Gastroesophageal sphincter (tissue), 4 donors: ENCODE results near the gene DOLK. TPM values are rescaled to one million over a fixed set of nuclear protein-coding genes. Genes with fewer than 3 reads are reported as not detected.
"Not testable (repeated sequence)": the region's sequence is repeated elsewhere in the genome, so short reads cannot be mapped to it uniquely, and the experiment has no call there.

Experiments used
- ATAC-seq: fragments of 150-250 bp; one replicate; pipeline ENCODE4 v1.9.1; 2016; ENCODE audit warnings: mild to moderate bottlenecking, moderate library complexity
- H3K27ac ChIP-seq, 4 donors: fragments of 200-600 bp; sonication (generic) in 3 of 4; 1 replicate in 3 of 4; 2 replicates in 1 of 4; pipeline ENCODE4 v1.5.1; 2016 to 2019
- H3K27me3 ChIP-seq: fragments of 200-600 bp; sonication (generic); one replicate; pipeline ENCODE4 v1.5.1; 2019
- H3K36me3 ChIP-seq, 2 donors: fragments of 200-600 bp; sonication (generic); one replicate each; pipeline ENCODE4 v1.5.1; 2019; ENCODE audit warnings: control low read depth in 1 of 2
- H3K4me1 ChIP-seq, 3 donors: fragments of 200-600 bp; sonication (generic); 1 replicate in 2 of 3; 2 replicates in 1 of 3; pipeline ENCODE4 v1.5.1; 2016 to 2019; ENCODE audit warnings: control low read depth in 2 of 3
- H3K4me3 ChIP-seq, 2 donors: fragments of 200-600 bp; sonication (generic); one replicate each; pipeline ENCODE4 v1.5.1; 2019; ENCODE audit warnings: mild to moderate bottlenecking in 1 of 2, moderate library complexity in 1 of 2
- H3K9me3 ChIP-seq, 3 donors: fragments of 200-600 bp; sonication (generic); one replicate each; pipeline ENCODE4 v1.5.1; 2017 to 2019; ENCODE audit warnings: control low read depth in 2 of 3
- CTCF ChIP-seq, 4 experiments: fragments of 200-600 bp in 2 of 4; fragments of 450-650 bp in 2 of 4; sonication (generic) in 1 of 4; IDR thresholded peaks; one replicate each; pipeline ENCODE4 v1.5.1; 2017 to 2019; ENCODE audit warnings: antibody characterized with exemption in 4 of 4, mild to moderate bottlenecking in 2 of 4, moderate library complexity in 2 of 4
- EP300 ChIP-seq: sonication (generic); formaldehyde crosslinking; IDR thresholded peaks from one replicate; pipeline ENCODE4 v1.6.1; 2017; ENCODE audit warnings: antibody characterized with exemption, mild to moderate bottlenecking
- POLR2A ChIP-seq, 2 donors: fragments of 450-650 bp; IDR thresholded peaks; one replicate each; pipeline ENCODE4 v1.6.1; 2017; ENCODE audit warnings: antibody characterized with exemption in 2 of 2, mild to moderate bottlenecking in 2 of 2, moderate library complexity in 1 of 2
- POLR2AphosphoS5 ChIP-seq: sonication (generic); formaldehyde crosslinking; IDR thresholded peaks from one replicate; pipeline ENCODE4 v1.6.1; 2017; ENCODE audit warnings: antibody characterized with exemption
- WGBS, 2 donors: methylation state at CpG; one replicate each; pipeline ENCODE4 v1.1.5; 2018; ENCODE audit warnings: low coverage in 1 of 2; 5-methylcytosine and 5-hydroxymethylcytosine counted together
- total RNA-seq, 4 donors: library from RNA; depleted of rRNA; stranded (reverse); fragments of >200 nt; gene quantifications; one replicate each; pipeline ENCODE4 v1.1.0, GENCODE V29; 2016

The DOLK gene
- total RNA-seq, 4 donors from 2014 or later, result 9.8 to 17.1 (median 13.0) TPM

- TF ChIP-seq CTCF (IDR thresholded peaks at IDR 0.05) (no peak), POLR2AphosphoS5 (no peak), POLR2A (IDR thresholded peaks at IDR 0.05) (no peak), EP300 (no peak)
- peak; percentile 45 for ATAC-seq
- peaks cover 0 to 57% of the 10 kb centered on the region in 2 donors for H3K36me3 ChIP-seq
- H3K4me3 ChIP-seq, result peak overlapping the region; percentile 85 to 93
- 15 to 70% methylated on average over 2 to 8 of the region's 30 CpGs for WGBS, 2 donors
- peak overlapping the region; percentile 56 to 99 (median 96) for H3K27ac ChIP-seq
- H3K9me3 ChIP-seq, result no peaks in the 10 kb centered on the region
- H3K4me1 ChIP-seq, result peaks cover 0 to 60% (median 13%) of the 10 kb centered on the region in 3 donors
- no peaks in the 10 kb centered on the region for H3K27me3 ChIP-seq
Observed at GRCh38 chr9:128946571-128947276, 679 bp downstream of the DOLK start.

GRCh38 chr9:128945798-128946501 lies 1.5 kb downstream of the DOLK start:
- Histone ChIP-seq H3K4me3 (no peak overlapping the region), H3K36me3 (peaks cover 0 to 62% of the 10 kb centered on the region in 2 donors), H3K4me1 (peaks cover 0 to 68% (median 13%) of the 10 kb centered on the region in 3 donors), H3K9me3 (no peaks in the 10 kb centered on the region), H3K27me3 (no peaks in the 10 kb centered on the region), H3K27ac (peak overlapping the region in 2 of 4 donors; percentile 95 to 97)
- TF ChIP-seq CTCF (IDR thresholded peaks at IDR 0.05) (no peak), POLR2AphosphoS5 (no peak), POLR2A (IDR thresholded peaks at IDR 0.05) (no peak), EP300 (no peak)
- no peak for ATAC-seq
- 94 to 100% methylated on average over 4 to 11 of the region's 19 CpGs for WGBS, 2 donors

DNA sequence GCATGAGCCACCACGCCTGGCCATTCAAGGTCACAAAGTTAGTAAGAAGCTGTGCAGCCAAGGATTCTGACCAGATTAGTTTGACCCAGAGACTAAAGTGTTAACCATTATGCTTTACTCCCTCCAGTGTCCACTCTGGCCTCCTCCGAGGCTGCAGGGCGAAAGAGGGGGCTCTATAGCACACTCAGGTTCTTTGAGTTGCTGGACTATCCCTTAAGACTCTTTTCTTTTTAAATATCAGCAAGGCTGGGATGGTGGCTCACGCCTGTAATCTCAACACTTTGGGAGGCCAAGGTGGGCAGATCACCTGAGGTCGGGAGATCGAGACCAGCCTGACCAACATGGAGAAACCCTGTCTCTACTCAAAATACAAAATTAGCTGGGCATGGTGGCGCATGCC lies 2.4 kb downstream of the DOLK start:
- H3K4me3 ChIP-seq, H3K27ac ChIP-seq, ATAC-seq, H3K27me3 ChIP-seq, H3K9me3 ChIP-seq: not testable (repeated sequence)
- peaks cover 0 to 55% of the 10 kb centered on the region in 2 donors for H3K36me3 ChIP-seq
- H3K4me1 ChIP-seq, result peaks cover 0 to 77% (median 13%) of the 10 kb centered on the region in 3 donors
- WGBS, 2 donors, result 100% methylated on average over 1 of the region's 7 CpGs; no CpG with 5 or more reads in 1 of the 2 donors

DNA sequence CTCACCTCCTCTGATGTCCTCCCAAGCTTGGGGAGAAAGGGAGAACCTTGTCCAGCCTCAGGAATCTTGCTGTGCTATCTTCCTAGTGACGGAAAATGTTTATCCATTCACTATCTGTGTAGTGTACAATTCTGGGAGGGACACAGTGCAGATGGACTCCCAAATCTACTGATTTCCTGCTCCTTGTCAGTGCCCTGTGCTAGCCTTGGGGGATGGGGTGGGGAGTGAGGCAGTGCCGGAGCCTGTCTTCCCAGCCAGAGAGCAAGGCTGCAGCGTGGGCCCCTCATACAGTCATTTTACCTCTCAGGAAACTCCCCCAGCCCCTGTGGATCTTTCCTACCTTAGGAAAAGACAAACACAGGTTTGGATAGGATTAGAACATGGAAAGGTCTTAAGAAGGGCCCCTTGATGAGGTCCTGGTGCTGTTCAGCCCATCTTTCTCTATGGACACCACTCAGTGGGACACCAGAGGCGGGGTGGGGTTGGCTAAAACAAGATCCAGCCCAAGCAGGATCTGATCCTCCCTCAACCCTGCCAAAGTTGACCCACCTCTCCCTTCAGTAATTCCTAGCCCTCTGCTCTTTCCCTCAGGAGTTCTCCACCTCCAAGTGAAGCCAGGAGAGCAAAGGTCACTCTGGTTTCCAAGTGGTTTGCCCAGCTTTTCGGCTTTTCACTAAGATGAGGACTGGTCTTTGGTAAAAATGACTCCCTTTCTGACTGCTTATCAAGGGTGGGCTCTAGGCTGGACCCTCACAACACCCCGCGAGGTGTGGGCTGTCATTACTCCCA lies 3.4 kb downstream of the DOLK start:
- no peak overlapping the region for H3K4me3 ChIP-seq
- peaks cover 0 to 55% of the 10 kb centered on the region in 2 donors for H3K36me3 ChIP-seq
- no peaks in the 10 kb centered on the region for H3K27me3 ChIP-seq
- TF ChIP-seq POLR2A (IDR thresholded peaks at IDR 0.05) (no peak), CTCF (IDR thresholded peaks at IDR 0.05) (no peak), POLR2AphosphoS5 (no peak), EP300 (no peak)
- ATAC-seq, result no peak
- H3K4me1 ChIP-seq, result peaks cover 0 to 75% (median 13%) of the 10 kb centered on the region in 3 donors
- 60 to 73% methylated on average over 1 to 5 of the region's 7 CpGs for WGBS, 2 donors
- H3K27ac ChIP-seq, result peak overlapping the region in 1 of 4 donors; percentile 33
- no peaks in the 10 kb centered on the region for H3K9me3 ChIP-seq
